LNCaP clone FGC (cell line): ENCODE data around the gene BDKRB2.

ENCODE experiments used
- DNase-seq: peaks from one replicate; pipeline ENCODE4 v3.0.0-alpha.2; 2011; ENCODE audit warnings: low read depth
- H3K4me3 ChIP-seq: 2 replicates; pipeline ENCODE4 v1.5.1; 2011; ENCODE audit warnings: mild to moderate bottlenecking, low read depth, low read length, control low read depth
- CTCF ChIP-seq: IDR thresholded peaks from 2 replicates; pipeline ENCODE4 v1.5.1; 2012; ENCODE audit warnings: mild to moderate bottlenecking; ENCODE audit not compliant: control insufficient read depth, insufficient read depth; ENCODE audit errors: extremely low read depth

BDKRB2 gene

GRCh38 chr14:96268431-96269358, 64.1 kb downstream of the BDKRB2 start:
- TF ChIP-seq CTCF: no peak
- no peak for DNase-seq
- no peak overlapping the region for H3K4me3 ChIP-seq

- no peak overlapping the region for H3K4me3 ChIP-seq
- DNase-seq: no peak
- TF ChIP-seq CTCF: no peak
Measured at GRCh38 chr14:96269359-96269710, 64.7 kb downstream of the BDKRB2 start.

GRCh38 chr14:96270565-96271420, 66.2 kb downstream of the BDKRB2 start:
- no peak overlapping the region for H3K4me3 ChIP-seq
- DNase-seq: no peak
- no peak for TF ChIP-seq CTCF

- no peak for DNase-seq
- no peak for TF ChIP-seq CTCF
- no peak overlapping the region for H3K4me3 ChIP-seq
Measured at GRCh38 chr14:96271421-96271762, 66.8 kb downstream of the BDKRB2 start.

GRCh38 chr14:96272777-96273473, 68.3 kb downstream of the BDKRB2 start:
- H3K4me3 ChIP-seq: no peak overlapping the region
- DNase-seq: no peak
- no peak for TF ChIP-seq CTCF

- DNase-seq: no peak
- no peak for TF ChIP-seq CTCF
- H3K4me3 ChIP-seq: no peak overlapping the region
Measured at GRCh38 chr14:96273629-96274028, 69.0 kb downstream of the BDKRB2 start.
